ENCODE results near the gene OR6J1.

The OR6J1 gene

DNA sequence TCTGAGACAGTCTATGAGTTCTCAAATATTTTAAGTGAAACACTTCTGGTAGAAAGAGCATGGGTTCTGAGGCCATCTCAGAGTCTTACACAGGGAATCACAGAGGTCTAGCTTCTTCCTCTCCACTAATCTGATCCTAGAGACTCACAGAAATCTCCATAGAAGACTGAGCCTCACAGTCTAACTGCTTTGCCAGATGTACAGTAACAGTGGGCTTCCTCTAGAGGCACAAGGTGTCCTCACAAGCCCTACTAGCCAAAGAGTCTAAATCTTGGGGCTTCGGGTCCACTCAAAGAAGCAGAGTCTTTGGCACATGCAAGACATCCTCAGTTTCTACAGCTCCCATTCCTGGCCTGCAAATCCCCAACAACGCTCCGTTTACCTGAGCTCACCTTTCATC lies 14.1 kb downstream of the OR6J1 start:
- H3K23ac ChIP-seq (ENCODE audit: low read length in 2 of 2) = no peak overlapping the region
- no peak overlapping the region for H3K18ac ChIP-seq (ENCODE audit: low read depth in 1 of 2, low read length in 2 of 2)
- H3K36me3 ChIP-seq (ENCODE audit: control insufficient read depth in 1 of 2, insufficient read depth in 2 of 2, low read depth in 1 of 2, low read length in 2 of 2) = no peaks in the 10 kb centered on the region
- H2BK120ac ChIP-seq (ENCODE audit: low read depth, low read length) = no peak overlapping the region
- H3K9me3 ChIP-seq (ENCODE audit: control insufficient read depth, low read length) = no peaks in the 10 kb centered on the region
- no peak overlapping the region for H2BK12ac ChIP-seq (ENCODE audit: low read length in 2 of 2)
- no peak overlapping the region for H3K27ac ChIP-seq (ENCODE audit: low read length, poor library complexity, severe bottlenecking)
- no peak overlapping the region for H2AK5ac ChIP-seq (ENCODE audit: low read length, severe bottlenecking)
- no peak for DNase-seq
- H3K79me1 ChIP-seq (replicated peaks; ENCODE audit: low read length, poor library complexity, severe bottlenecking) = no peaks in the 10 kb centered on the region
- H3K27me3 ChIP-seq (ENCODE audit: control insufficient read depth in 1 of 2, insufficient read depth in 1 of 2, low read length in 2 of 2) = peaks cover 0 to 4% of the 10 kb centered on the region in 2 experiments
- no peak overlapping the region for H3K4ac ChIP-seq (ENCODE audit: low read depth in 1 of 2, low read length in 2 of 2)
- no peak overlapping the region for H3K14ac ChIP-seq (ENCODE audit: low read length in 2 of 2)
- WGBS = 100% methylated on average over 1 of the region's 3 CpGs
- no peak overlapping the region for H4K91ac ChIP-seq (ENCODE audit: low read length)
- H3K9ac ChIP-seq (ENCODE audit: low read length) = no peak overlapping the region
- H3K4me2 ChIP-seq (ENCODE audit: low read length, poor library complexity, severe bottlenecking) = no peak overlapping the region
- no peak overlapping the region for H4K8ac ChIP-seq (ENCODE audit: low read length)
- no peak overlapping the region for H2AFZ ChIP-seq (ENCODE audit: low read depth, low read length)
- H2BK15ac ChIP-seq (ENCODE audit: low read depth, poor library complexity, severe bottlenecking) = no peak overlapping the region
- H2BK5ac ChIP-seq (ENCODE audit: low read depth, low read length, poor library complexity, severe bottlenecking) = no peak overlapping the region
- no peak overlapping the region for H3K4me3 ChIP-seq (ENCODE audit: insufficient read depth in 1 of 2, low read depth in 1 of 2, low read length in 2 of 2)
- H3K4me1 ChIP-seq (ENCODE audit: control insufficient read depth, insufficient read depth, low read depth, low read length) = no peaks in the 10 kb centered on the region

DNA sequence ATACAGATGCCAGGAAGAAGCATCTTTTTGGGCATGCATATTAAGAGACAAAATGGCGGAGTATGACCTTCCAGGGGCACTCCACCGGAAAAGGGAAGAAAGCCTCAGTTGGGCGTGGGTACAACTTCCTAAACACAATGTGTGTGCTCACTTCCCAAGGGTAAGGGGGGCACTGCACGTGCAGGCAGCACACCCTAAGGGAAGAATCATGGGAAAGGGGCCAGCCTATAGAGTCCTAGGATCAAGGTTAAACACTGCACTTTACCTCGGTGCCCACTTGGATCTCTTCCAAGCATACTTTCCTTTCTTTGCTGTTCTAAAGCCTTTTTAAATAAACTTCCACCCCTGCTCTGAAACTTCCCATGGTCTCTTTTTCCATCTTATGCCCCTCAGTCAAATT lies 14.8 kb downstream of the OR6J1 start:
- DNase-seq = no peak
- H3K4me2 ChIP-seq (ENCODE audit: low read length, poor library complexity, severe bottlenecking) = no peak overlapping the region
- no peaks in the 10 kb centered on the region for H3K4me1 ChIP-seq (ENCODE audit: control insufficient read depth, insufficient read depth, low read depth, low read length)
- 84% methylated on average over 5 of the region's 5 CpGs for WGBS
- no peak overlapping the region for H3K4me3 ChIP-seq (ENCODE audit: insufficient read depth in 1 of 2, low read depth in 1 of 2, low read length in 2 of 2)
- no peak overlapping the region for H3K9ac ChIP-seq (ENCODE audit: low read length)
- H3K9me3 ChIP-seq (ENCODE audit: control insufficient read depth, low read length) = no peaks in the 10 kb centered on the region
- H2BK5ac ChIP-seq (ENCODE audit: low read depth, low read length, poor library complexity, severe bottlenecking) = no peak overlapping the region
- H2AFZ ChIP-seq (ENCODE audit: low read depth, low read length) = no peak overlapping the region
- no peaks in the 10 kb centered on the region for H3K36me3 ChIP-seq (ENCODE audit: control insufficient read depth in 1 of 2, insufficient read depth in 2 of 2, low read depth in 1 of 2, low read length in 2 of 2)
- H3K27me3 ChIP-seq (ENCODE audit: control insufficient read depth in 1 of 2, insufficient read depth in 1 of 2, low read length in 2 of 2) = peaks cover 0 to 4% of the 10 kb centered on the region in 2 experiments
- H3K23ac ChIP-seq (ENCODE audit: low read length in 2 of 2) = no peak overlapping the region
- no peak overlapping the region for H4K91ac ChIP-seq (ENCODE audit: low read length)
- no peak overlapping the region for H3K14ac ChIP-seq (ENCODE audit: low read length in 2 of 2)
- no peak overlapping the region for H3K18ac ChIP-seq (ENCODE audit: low read depth in 1 of 2, low read length in 2 of 2)
- H3K79me1 ChIP-seq (replicated peaks; ENCODE audit: low read length, poor library complexity, severe bottlenecking) = no peaks in the 10 kb centered on the region
- H2BK120ac ChIP-seq (ENCODE audit: low read depth, low read length) = no peak overlapping the region
- no peak overlapping the region for H2BK12ac ChIP-seq (ENCODE audit: low read length in 2 of 2)
- no peak overlapping the region for H3K27ac ChIP-seq (ENCODE audit: low read length, poor library complexity, severe bottlenecking)
- H4K8ac ChIP-seq (ENCODE audit: low read length) = no peak overlapping the region
- no peak overlapping the region for H3K4ac ChIP-seq (ENCODE audit: low read depth in 1 of 2, low read length in 2 of 2)
- no peak overlapping the region for H2AK5ac ChIP-seq (ENCODE audit: low read length, severe bottlenecking)
- H2BK15ac ChIP-seq (ENCODE audit: low read depth, poor library complexity, severe bottlenecking) = no peak overlapping the region

DNA sequence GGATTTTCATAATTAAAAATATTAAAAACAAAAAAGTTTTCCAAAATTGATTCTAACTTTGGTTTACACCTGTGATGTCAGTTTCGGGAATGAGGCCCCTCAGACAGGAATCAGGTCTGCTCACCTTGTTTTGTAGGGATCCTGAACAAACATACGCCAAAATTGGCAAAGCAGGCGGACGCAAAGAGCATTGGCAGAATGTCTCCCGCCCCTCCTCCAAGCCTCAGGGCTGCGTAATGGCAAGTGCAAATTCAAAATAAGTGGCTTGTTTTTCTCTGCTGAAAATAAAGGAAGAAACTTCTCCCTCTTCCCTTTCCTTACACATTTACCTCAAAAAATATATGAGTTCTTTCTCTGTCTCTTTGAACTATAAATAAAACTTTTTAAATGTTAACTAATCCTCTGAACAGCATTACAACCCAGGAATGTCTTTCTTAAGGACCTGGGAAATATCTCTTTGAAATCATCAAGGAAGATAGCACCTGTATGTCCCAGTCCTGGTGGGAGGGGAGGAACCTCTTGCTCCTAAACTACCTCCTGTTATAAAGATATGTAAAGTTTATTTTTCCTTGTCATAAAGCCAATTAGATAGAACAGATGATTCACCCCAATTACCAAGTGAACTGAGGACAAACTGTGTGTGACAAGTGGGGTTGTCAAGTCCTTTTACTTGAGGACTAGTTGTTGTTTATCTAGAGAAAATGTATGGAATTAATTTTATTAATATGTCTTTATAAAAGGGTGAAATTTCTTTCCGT lies 16.5 kb downstream of the OR6J1 start:
- Histone ChIP-seq H3K4ac (ENCODE audit: low read depth in 1 of 2, low read length in 2 of 2) (no peak overlapping the region), H2AFZ (ENCODE audit: low read depth, low read length) (no peak overlapping the region), H2AK5ac (ENCODE audit: low read length, severe bottlenecking) (no peak overlapping the region), H3K9me3 (ENCODE audit: control insufficient read depth, low read length) (no peaks in the 10 kb centered on the region), H3K4me3 (ENCODE audit: insufficient read depth in 1 of 2, low read depth in 1 of 2, low read length in 2 of 2) (no peak overlapping the region), H2BK5ac (ENCODE audit: low read depth, low read length, poor library complexity, severe bottlenecking) (no peak overlapping the region), H4K91ac (ENCODE audit: low read length) (no peak overlapping the region), H2BK15ac (ENCODE audit: low read depth, poor library complexity, severe bottlenecking) (no peak overlapping the region), H3K27ac (ENCODE audit: low read length, poor library complexity, severe bottlenecking) (no peak overlapping the region), H3K14ac (ENCODE audit: low read length in 2 of 2) (no peak overlapping the region), H3K27me3 (ENCODE audit: control insufficient read depth in 1 of 2, insufficient read depth in 1 of 2, low read length in 2 of 2) (peaks cover 0 to under 1% of the 10 kb centered on the region in 2 experiments), H3K23ac (ENCODE audit: low read length in 2 of 2) (no peak overlapping the region), H3K4me1 (ENCODE audit: control insufficient read depth, insufficient read depth, low read depth, low read length) (no peaks in the 10 kb centered on the region), H3K9ac (ENCODE audit: low read length) (no peak overlapping the region), H3K79me1 (replicated peaks; ENCODE audit: low read length, poor library complexity, severe bottlenecking) (no peaks in the 10 kb centered on the region), H4K8ac (ENCODE audit: low read length) (no peak overlapping the region), H3K18ac (ENCODE audit: low read depth in 1 of 2, low read length in 2 of 2) (no peak overlapping the region), H2BK120ac (ENCODE audit: low read depth, low read length) (no peak overlapping the region), H2BK12ac (ENCODE audit: low read length in 2 of 2) (no peak overlapping the region), H3K4me2 (ENCODE audit: low read length, poor library complexity, severe bottlenecking) (no peak overlapping the region), H3K36me3 (ENCODE audit: control insufficient read depth in 1 of 2, insufficient read depth in 2 of 2, low read depth in 1 of 2, low read length in 2 of 2) (no peaks in the 10 kb centered on the region)
- DNase-seq = no peak
- WGBS = 84% methylated on average over 6 of the region's 7 CpGs

DNA sequence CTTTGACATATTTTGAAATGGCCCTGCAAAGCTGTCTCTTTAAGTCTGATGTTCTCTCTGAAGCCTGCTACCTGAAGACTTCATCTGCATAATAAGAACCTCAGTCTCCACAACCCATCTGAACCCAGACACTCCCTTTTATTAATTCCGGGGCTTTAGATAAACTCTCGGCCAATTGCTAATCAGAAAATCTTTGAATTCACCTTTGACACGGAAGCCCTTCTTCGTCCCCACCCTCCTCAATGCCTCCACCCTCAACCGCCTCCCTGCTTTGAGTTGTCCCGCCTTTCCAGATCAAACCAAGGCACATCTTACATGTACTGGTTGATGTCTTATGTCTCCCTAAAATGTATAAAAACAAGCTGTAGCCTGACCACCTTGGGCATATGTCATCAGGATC lies 17.6 kb downstream of the OR6J1 start:
- no peak overlapping the region for H3K9ac ChIP-seq (ENCODE audit: low read length)
- no peak overlapping the region for H2AK5ac ChIP-seq (ENCODE audit: low read length, severe bottlenecking)
- H3K4me2 ChIP-seq (ENCODE audit: low read length, poor library complexity, severe bottlenecking) = no peak overlapping the region
- H2BK5ac ChIP-seq (ENCODE audit: low read depth, low read length, poor library complexity, severe bottlenecking) = no peak overlapping the region
- H3K4me3 ChIP-seq (ENCODE audit: insufficient read depth in 1 of 2, low read depth in 1 of 2, low read length in 2 of 2) = no peak overlapping the region
- H3K27me3 ChIP-seq (ENCODE audit: control insufficient read depth in 1 of 2, insufficient read depth in 1 of 2, low read length in 2 of 2) = no peaks in the 10 kb centered on the region
- no peak overlapping the region for H2BK15ac ChIP-seq (ENCODE audit: low read depth, poor library complexity, severe bottlenecking)
- no peaks in the 10 kb centered on the region for H3K9me3 ChIP-seq (ENCODE audit: control insufficient read depth, low read length)
- H3K18ac ChIP-seq (ENCODE audit: low read depth in 1 of 2, low read length in 2 of 2) = no peak overlapping the region
- no peak overlapping the region for H4K8ac ChIP-seq (ENCODE audit: low read length)
- H3K36me3 ChIP-seq (ENCODE audit: control insufficient read depth in 1 of 2, insufficient read depth in 2 of 2, low read depth in 1 of 2, low read length in 2 of 2) = no peaks in the 10 kb centered on the region
- no peak overlapping the region for H2BK12ac ChIP-seq (ENCODE audit: low read length in 2 of 2)
- 85% methylated on average over 6 of the region's 6 CpGs for WGBS
- no peak overlapping the region for H3K23ac ChIP-seq (ENCODE audit: low read length in 2 of 2)
- H3K79me1 ChIP-seq (replicated peaks; ENCODE audit: low read length, poor library complexity, severe bottlenecking) = no peaks in the 10 kb centered on the region
- no peak overlapping the region for H2BK120ac ChIP-seq (ENCODE audit: low read depth, low read length)
- no peak overlapping the region for H3K27ac ChIP-seq (ENCODE audit: low read length, poor library complexity, severe bottlenecking)
- H3K4ac ChIP-seq (ENCODE audit: low read depth in 1 of 2, low read length in 2 of 2) = no peak overlapping the region
- peaks cover 3% of the 10 kb centered on the region for H3K4me1 ChIP-seq (ENCODE audit: control insufficient read depth, insufficient read depth, low read depth, low read length)
- H4K91ac ChIP-seq (ENCODE audit: low read length) = no peak overlapping the region
- no peak overlapping the region for H2AFZ ChIP-seq (ENCODE audit: low read depth, low read length)
- DNase-seq = no peak
- H3K14ac ChIP-seq (ENCODE audit: low read length in 2 of 2) = no peak overlapping the region
